ENCODE data around the gene C10orf143. TPM values are rescaled to one million over a fixed set of nuclear protein-coding genes. Genes with fewer than 3 reads are reported as not detected.

C10orf143 gene
- total and polyA plus RNA-seq, 3 donors from 2014 or later = 3.7 to 7.6 (median 7.2) TPM

GRCh38 chr10:130040817-130041330 lies 69.8 kb downstream of the C10orf143 start:
- TF ChIP-seq POLR2A (IDR thresholded peaks at IDR 0.05) (no peak), CTCF (IDR thresholded peaks at IDR 0.05) (no peak)
- Histone ChIP-seq H3K27me3 (no peaks in the 10 kb centered on the region), H3K4me1 (no peaks in the 10 kb centered on the region), H3K27ac (no peak overlapping the region), H3K36me3 (ENCODE audit: low read depth, missing control alignments) (no peaks in the 10 kb centered on the region), H3K9me3 (no peaks in the 10 kb centered on the region), H3K4me3 (no peak overlapping the region)
- 82 to 88% methylated on average over 10 to 12 of the region's 12 CpGs for WGBS, 2 donors
- no peak for DNase-seq
- intact Hi-C loops (cut with DNase I; ENCODE audit: low total_unique reads) = no loop called here

- 80 to 89% methylated on average over 11 of the region's 11 CpGs for WGBS, 2 donors
- Histone ChIP-seq H3K9me3 (no peaks in the 10 kb centered on the region), H3K4me1 (no peaks in the 10 kb centered on the region), H3K36me3 (ENCODE audit: low read depth, missing control alignments) (no peaks in the 10 kb centered on the region), H3K27ac (no peak overlapping the region), H3K27me3 (no peaks in the 10 kb centered on the region), H3K4me3 (no peak overlapping the region)
- TF ChIP-seq CTCF (IDR thresholded peaks at IDR 0.05) (no peak), POLR2A (IDR thresholded peaks at IDR 0.05) (no peak)
- no peak for DNase-seq
- intact Hi-C loops (cut with DNase I; ENCODE audit: low total_unique reads) = no loop called here
These were observed 70.3 kb downstream of the C10orf143 start for GRCh38 chr10:130040351-130040750.

GRCh38 chr10:130039141-130039540 lies 71.5 kb downstream of the C10orf143 start:
- Histone ChIP-seq H3K4me3 (no peak overlapping the region), H3K4me1 (no peaks in the 10 kb centered on the region), H3K27ac (no peak overlapping the region), H3K36me3 (ENCODE audit: low read depth, missing control alignments) (no peaks in the 10 kb centered on the region), H3K9me3 (no peaks in the 10 kb centered on the region), H3K27me3 (no peaks in the 10 kb centered on the region)
- DNase-seq = no peak
- 79 to 82% methylated on average over 9 of the region's 9 CpGs for WGBS, 2 donors
- TF ChIP-seq CTCF (IDR thresholded peaks at IDR 0.05) = no peak
- TF ChIP-seq POLR2A (IDR thresholded peaks at IDR 0.05) = no peak
- intact Hi-C loops (cut with DNase I; ENCODE audit: low total_unique reads) = no loop called here

- Histone ChIP-seq H3K4me1 (no peaks in the 10 kb centered on the region), H3K4me3 (no peak overlapping the region), H3K27me3 (no peaks in the 10 kb centered on the region), H3K9me3 (no peaks in the 10 kb centered on the region), H3K36me3 (ENCODE audit: low read depth, missing control alignments) (no peaks in the 10 kb centered on the region), H3K27ac (no peak overlapping the region)
- no peak for DNase-seq
- intact Hi-C loops (cut with DNase I; ENCODE audit: low total_unique reads) = no loop called here
- no peak for TF ChIP-seq POLR2A (IDR thresholded peaks at IDR 0.05)
- WGBS, 2 donors = 72 to 83% methylated on average over 8 of the region's 8 CpGs
These were observed 72.0 kb downstream of the C10orf143 start for GRCh38 chr10:130038611-130039109.

GRCh38 chr10:130038019-130038555 lies 72.5 kb downstream of the C10orf143 start:
- no peak for DNase-seq
- Histone ChIP-seq H3K27me3 (no peaks in the 10 kb centered on the region), H3K9me3 (no peaks in the 10 kb centered on the region), H3K4me3 (no peak overlapping the region), H3K36me3 (ENCODE audit: low read depth, missing control alignments) (no peaks in the 10 kb centered on the region), H3K4me1 (no peaks in the 10 kb centered on the region), H3K27ac (no peak overlapping the region)
- TF ChIP-seq CTCF (IDR thresholded peaks at IDR 0.05) (no peak), POLR2A (IDR thresholded peaks at IDR 0.05) (no peak)
- intact Hi-C loops (cut with DNase I; ENCODE audit: low total_unique reads) = no loop called here
- WGBS, 2 donors = 80 to 90% methylated on average over 5 to 8 of the region's 8 CpGs
